H9 (cell line): ENCODE data around the gene RNF225. TPM values are rescaled to one million over a fixed set of nuclear protein-coding genes. Genes with fewer than 3 reads are reported as not detected.

ENCODE experiments used
- DNase-seq: peaks from one replicate; pipeline ENCODE4 v3.0.0-alpha.2; 2017
- H2AFZ ChIP-seq: one replicate; pipeline ENCODE4 v1.6.1; 2013; ENCODE audit warnings: mild to moderate bottlenecking, low read length, control low read depth, moderate library complexity
- H2AK5ac ChIP-seq: 2 replicates; pipeline ENCODE4 v1.6.1; 2013; ENCODE audit warnings: low read length, control low read depth, mixed read lengths; ENCODE audit not compliant: insufficient read length
- H2BK120ac ChIP-seq: one replicate; pipeline ENCODE4 v1.6.1; 2013; ENCODE audit warnings: low read depth, mild to moderate bottlenecking, low read length, control low read depth, inconsistent platforms; ENCODE audit not compliant: poor library complexity, severe bottlenecking
- H2BK12ac ChIP-seq: 2 replicates; pipeline ENCODE4 v1.6.1; 2013; ENCODE audit warnings: low read length, control low read depth, mixed read lengths, low read depth; ENCODE audit not compliant: insufficient read length
- H2BK15ac ChIP-seq: 2 replicates; pipeline ENCODE4 v1.6.1; 2013; ENCODE audit warnings: low read depth, low read length, control low read depth
- H2BK20ac ChIP-seq: one replicate; pipeline ENCODE4 v1.6.1; 2013; ENCODE audit warnings: low read depth, mild to moderate bottlenecking, low read length, control low read depth, inconsistent platforms; ENCODE audit not compliant: poor library complexity, severe bottlenecking
- H2BK5ac ChIP-seq: 2 replicates; pipeline ENCODE4 v1.6.1; 2013; ENCODE audit warnings: low read length, control low read depth, mixed read lengths; ENCODE audit not compliant: insufficient read length
- H3K14ac ChIP-seq: 2 replicates; pipeline ENCODE4 v1.6.1; 2013; ENCODE audit warnings: low read length, control low read depth; ENCODE audit not compliant: insufficient read depth
- H3K18ac ChIP-seq: 2 replicates; pipeline ENCODE4 v1.6.1; 2013; ENCODE audit warnings: low read depth, mild to moderate bottlenecking, mixed read lengths, low read length, control low read depth; ENCODE audit not compliant: insufficient read length
- H3K23ac ChIP-seq: 2 replicates; pipeline ENCODE4 v1.6.1; 2013; ENCODE audit warnings: low read length, control low read depth, mixed read lengths, low read depth; ENCODE audit not compliant: insufficient read length
- H3K23me2 ChIP-seq: 2 replicates; pipeline ENCODE4 v1.6.1; 2013; ENCODE audit warnings: low read depth, mild to moderate bottlenecking, mixed read lengths, low read length, control low read depth; ENCODE audit not compliant: insufficient read length, poor library complexity, severe bottlenecking
- H3K27ac ChIP-seq: 2 replicates; pipeline ENCODE4 v1.5.1; 2013; ENCODE audit warnings: low read length, control low read depth, mixed read lengths, low read depth; ENCODE audit not compliant: insufficient read length
- H3K27me3 ChIP-seq: 2 replicates; pipeline ENCODE4 v1.6.1; 2013; ENCODE audit warnings: low read length, control low read depth, inconsistent platforms; ENCODE audit not compliant: insufficient read depth
- H3K4ac ChIP-seq: 2 replicates; pipeline ENCODE4 v1.6.1; 2013; ENCODE audit warnings: low read depth, mild to moderate bottlenecking, control low read depth, inconsistent platforms, low read length, moderate library complexity
- H3K4me1 ChIP-seq: 2 replicates; pipeline ENCODE4 v1.6.1; 2013; ENCODE audit warnings: low read length, control low read depth, inconsistent platforms; ENCODE audit not compliant: insufficient read depth
- H3K4me2 ChIP-seq: 2 replicates; pipeline ENCODE4 v1.6.1; 2013; ENCODE audit warnings: low read length, control low read depth, mixed read lengths; ENCODE audit not compliant: insufficient read length, insufficient read depth
- H3K56ac ChIP-seq: 2 replicates; pipeline ENCODE4 v1.6.1; 2013; ENCODE audit warnings: low read depth, mild to moderate bottlenecking, mixed read lengths, low read length, control low read depth; ENCODE audit not compliant: insufficient read length
- H3K79me1 ChIP-seq: 2 replicates; pipeline ENCODE4 v1.6.1; 2013; ENCODE audit warnings: low read depth, mild to moderate bottlenecking, moderate library complexity, low read length, control low read depth, inconsistent platforms; ENCODE audit not compliant: insufficient read depth, poor library complexity, severe bottlenecking
- H3K79me2 ChIP-seq: 2 replicates; pipeline ENCODE4 v1.6.1; 2013; ENCODE audit warnings: low read length, control low read depth, inconsistent platforms; ENCODE audit not compliant: insufficient read depth
- H3K9ac ChIP-seq: 2 replicates; pipeline ENCODE4 v1.6.1; 2013; ENCODE audit warnings: low read length, control low read depth, mixed read lengths; ENCODE audit not compliant: insufficient read length; ENCODE audit errors: extremely low read depth
- H3K9me3 ChIP-seq: one replicate; pipeline ENCODE4 v1.6.1; 2013; ENCODE audit warnings: low read depth, low read length, inconsistent platforms; ENCODE audit not compliant: control insufficient read depth
- H3T11ph ChIP-seq: one replicate; pipeline ENCODE4 v1.6.1; 2013; ENCODE audit warnings: mild to moderate bottlenecking, low read length, control low read depth, inconsistent platforms
- H4K20me1 ChIP-seq: one replicate; pipeline ENCODE4 v1.6.1; 2013; ENCODE audit not compliant: control insufficient read depth, insufficient read length, insufficient read depth
- H4K5ac ChIP-seq: 2 replicates; pipeline ENCODE4 v1.6.1; 2013; ENCODE audit warnings: low read depth, mild to moderate bottlenecking, mixed read lengths, low read length, control low read depth; ENCODE audit not compliant: insufficient read length
- H4K8ac ChIP-seq: replicated peaks from 2 replicates; pipeline ENCODE4 v1.6.1; 2013; ENCODE audit warnings: low read length, control low read depth, mixed read lengths, low read depth; ENCODE audit not compliant: insufficient read length
- H4K91ac ChIP-seq: 2 replicates; pipeline ENCODE4 v1.6.1; 2013; ENCODE audit warnings: low read depth, mild to moderate bottlenecking, moderate library complexity, mixed read lengths, low read length, control low read depth; ENCODE audit not compliant: insufficient read length
- H3K27ac Mint-ChIP-seq, 3 experiments: 2 replicates in 2 of 3; 3 replicates in 1 of 3; pipeline ENCODE4 v1.8.0; 2020 to 2021; ENCODE audit warnings: mixed read lengths in 3 of 3, mild to moderate bottlenecking in 1 of 3, moderate library complexity in 1 of 3
- H3K27me3 Mint-ChIP-seq: 2 replicates; pipeline ENCODE4 v1.8.0; 2021; ENCODE audit warnings: low read depth, mild to moderate bottlenecking, moderate library complexity, mixed read lengths
- H3K36me3 Mint-ChIP-seq, 3 experiments: 2 replicates in 2 of 3; 3 replicates in 1 of 3; pipeline ENCODE4 v1.8.0; 2020 to 2021; ENCODE audit warnings: low read depth in 3 of 3, mixed read lengths in 3 of 3; ENCODE audit not compliant: insufficient read depth in 1 of 3
- H3K4me1 Mint-ChIP-seq, 2 experiments: 2 replicates each; pipeline ENCODE4 v1.8.0; 2020; ENCODE audit warnings: mixed read lengths in 2 of 2
- H3K4me3 Mint-ChIP-seq, 2 experiments: 2 replicates in 1 of 2; 3 replicates in 1 of 2; pipeline ENCODE4 v1.8.0; 2020 to 2021; ENCODE audit warnings: mild to moderate bottlenecking in 2 of 2, mixed read lengths in 2 of 2, moderate library complexity in 1 of 2
- H3K9me3 Mint-ChIP-seq, 2 experiments: 2 replicates in 1 of 2; 3 replicates in 1 of 2; pipeline ENCODE4 v1.8.0; 2020; ENCODE audit warnings: mild to moderate bottlenecking in 2 of 2, mixed read lengths in 2 of 2, moderate library complexity in 1 of 2
- CTCF ChIP-seq: fragments of 200-600 bp; sonication (generic); conservative IDR thresholded peaks from 3 replicates; pipeline ENCODE4 v1.8.0; 2021; ENCODE audit warnings: antibody characterized with exemption, mild to moderate bottlenecking
- WGBS: extraction: QIAGEN DNeasy Blood & Tissue Kit; methylation state at CpG from one replicate; pipeline ENCODE4 v1.1.7; 2013; ENCODE audit warnings: missing lambda C conversion rate, low lambda C conversion rate, mixed read lengths; ENCODE audit not compliant: insufficient read length; ENCODE audit errors: extremely low coverage; 5-methylcytosine and 5-hydroxymethylcytosine counted together
- total RNA-seq: library from RNA; stranded (reverse); gene quantifications from 2 replicates; pipeline ENCODE4 v1.2.1, GENCODE V29; 2021

The RNF225 gene
- total RNA-seq, 1 experiment from 2014 or later, result 2.1 TPM

DNA sequence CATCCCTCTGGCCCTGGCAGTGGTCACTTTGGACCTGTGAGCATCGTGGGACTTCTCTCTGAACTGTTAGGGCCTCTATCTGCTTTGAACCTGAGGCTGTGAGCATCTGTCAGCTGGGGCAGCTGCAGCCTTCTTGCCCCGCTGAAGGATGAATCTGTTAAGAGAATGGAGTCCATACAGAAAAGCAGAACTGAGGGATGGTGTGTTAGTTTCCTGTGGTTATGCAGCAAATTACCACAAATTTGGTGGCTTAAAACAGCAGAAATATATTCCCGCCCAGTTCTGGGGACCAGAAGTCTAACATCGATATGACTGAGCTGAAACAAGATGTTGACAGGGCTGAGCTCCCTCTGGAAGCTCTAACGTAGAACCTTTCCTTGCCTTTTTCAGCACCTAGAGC, 31.3 kb upstream of the RNF225 start:
- H3K9me3 ChIP-seq, result no peaks in the 10 kb centered on the region

More for the DNA sequence above, 31.3 kb upstream of the RNF225 start:
- H2AFZ ChIP-seq, result no peak overlapping the region
- H3K23ac ChIP-seq, result no peak overlapping the region
- Mint-ChIP-seq H3K27me3 (no peaks in the 10 kb centered on the region), H3K36me3 (peaks cover 0 to 2% (median 0%) of the 10 kb centered on the region in 3 experiments; a peak in 1 of 7 replicates), H3K9me3 (no peaks in the 10 kb centered on the region), H3K27ac (no peak overlapping the region), H3K4me1 (peaks cover 0 to 6% of the 10 kb centered on the region in 2 experiments; a peak in 2 of 4 replicates), H3K4me3 (peak overlapping the region in 1 of 2 experiments; percentile 24; a peak in 1 of 5 replicates)
- no peak overlapping the region for H2BK120ac ChIP-seq
- no peak overlapping the region for H2BK15ac ChIP-seq
- no peak overlapping the region for H3K4me2 ChIP-seq
- DNase-seq, result no peak
- no peak overlapping the region for H3K9ac ChIP-seq
- H2BK20ac ChIP-seq, result no peak overlapping the region
- no peak overlapping the region for H4K91ac ChIP-seq
- H3K14ac ChIP-seq, result no peak overlapping the region
- H3K56ac ChIP-seq, result no peak overlapping the region
- H2BK5ac ChIP-seq, result no peak overlapping the region
- no peak overlapping the region for H3K18ac ChIP-seq
- H2AK5ac ChIP-seq, result no peak overlapping the region
- no peaks in the 10 kb centered on the region for H3K27me3 ChIP-seq
- no peak overlapping the region for H2BK12ac ChIP-seq
- no peaks in the 10 kb centered on the region for H3K4me1 ChIP-seq
- no peaks in the 10 kb centered on the region for H3K79me2 ChIP-seq
- H4K20me1 ChIP-seq, result no peaks in the 10 kb centered on the region
- no peaks in the 10 kb centered on the region for H3K79me1 ChIP-seq
- no peak overlapping the region for H3T11ph ChIP-seq
- no peak overlapping the region for H3K4ac ChIP-seq
- no CpG with 5 or more reads among the region's 5 CpGs for WGBS
- H3K23me2 ChIP-seq, result peaks cover 5% of the 10 kb centered on the region
- TF ChIP-seq CTCF, result no peak
- no peak overlapping the region for H3K27ac ChIP-seq
- H4K8ac ChIP-seq, result no peak overlapping the region
- no peak overlapping the region for H4K5ac ChIP-seq
